Measurements from ENCODE around the gene OSBPL6.

OSBPL6 gene

DNA sequence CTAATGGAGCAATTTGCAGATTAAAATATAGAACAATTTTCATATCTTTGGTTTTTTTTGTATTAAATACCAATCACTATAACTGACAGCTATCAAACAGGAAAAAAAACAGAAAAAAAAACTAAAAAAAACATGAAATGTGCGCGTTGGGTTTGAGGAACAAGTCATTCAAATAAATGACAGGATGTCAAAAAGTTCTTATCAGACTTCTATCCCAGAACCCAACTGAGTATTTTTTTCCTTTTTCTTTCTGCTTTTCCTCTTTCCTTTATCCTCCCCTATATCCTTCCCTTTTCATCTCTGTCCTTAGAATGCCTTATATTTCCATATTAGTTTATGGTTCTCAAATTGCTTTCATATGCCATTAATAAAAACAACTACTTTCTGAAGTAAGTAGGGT lies 242.3 kb downstream of the OSBPL6 start:
- DNase-seq (ENCODE audit: low read depth, low spot score) = no peak

DNA sequence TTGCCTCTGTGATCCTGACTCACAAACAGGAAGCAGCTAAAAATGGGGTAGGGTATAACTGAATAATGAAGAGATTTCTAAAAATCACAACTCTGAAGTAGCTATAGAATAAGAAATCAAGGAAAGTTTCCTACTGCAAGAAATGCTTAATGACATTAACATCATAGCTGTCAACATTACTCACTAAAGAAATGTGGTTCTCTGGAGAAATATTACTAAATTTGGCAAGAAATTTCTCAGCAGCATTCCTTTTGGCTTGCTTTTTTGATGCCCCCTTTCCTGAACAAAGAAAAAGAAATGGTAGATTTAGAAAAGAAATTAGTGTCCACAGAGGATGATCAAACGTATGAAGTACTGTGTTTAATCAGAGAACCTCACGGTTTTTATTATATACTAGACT lies 247.1 kb downstream of the OSBPL6 start:
- no peak for DNase-seq (ENCODE audit: low read depth, low spot score)

GRCh38 chr2:178448968-178449661 lies 254.8 kb downstream of the OSBPL6 start:
- no peak for DNase-seq (ENCODE audit: low read depth, low spot score)

GRCh38 chr2:178449700-178450523 lies 255.6 kb downstream of the OSBPL6 start:
- no peak for DNase-seq (ENCODE audit: low read depth, low spot score)

DNA sequence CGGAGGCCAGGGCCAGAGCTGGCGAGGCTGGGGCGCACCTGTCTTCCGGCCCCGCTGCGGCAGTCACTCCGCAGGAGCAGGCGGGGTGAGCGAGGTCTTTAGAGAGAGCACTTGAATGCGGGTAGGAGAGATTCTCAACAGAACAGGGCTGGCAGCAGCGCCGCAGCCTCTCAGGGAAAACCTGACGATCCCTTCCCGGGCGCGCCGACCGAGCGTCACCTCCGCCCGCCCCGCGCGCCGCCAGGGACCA lies 256.1 kb downstream of the OSBPL6 start:
- DNase-seq (ENCODE audit: low read depth, low spot score) = no peak

- DNase-seq (ENCODE audit: low read depth, low spot score) = peak; percentile 93
Observed at GRCh38 chr2:178450774-178451525, 256.6 kb downstream of the OSBPL6 start, which contains the start of the genes PJVK and PRKRA. TSS of gene PJVK (plus strand) at chr2:178451378. CDS start at chr2:178453410, 2,032 bp downstream. TSS of gene PRKRA (minus strand) at chr2:178451175. CDS start at chr2:178451030, 145 bp downstream.

DNA sequence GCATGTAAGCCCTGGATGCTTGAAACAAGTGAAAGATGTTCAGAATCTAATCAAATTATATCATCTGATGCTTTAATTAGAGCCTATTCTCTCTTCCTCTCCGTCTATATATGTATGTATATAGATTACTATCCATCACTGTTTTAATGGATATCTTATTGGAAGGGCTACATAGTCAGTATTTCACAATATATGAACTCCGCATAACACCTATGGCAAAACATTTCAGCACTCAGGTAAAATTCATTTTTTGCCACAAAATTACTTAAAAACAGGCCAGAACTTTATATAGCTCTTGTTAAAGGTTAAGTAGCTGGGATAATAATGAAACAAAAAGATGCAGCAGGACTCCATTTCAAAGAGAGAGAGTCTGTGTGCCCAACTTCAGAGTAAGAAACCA lies 258.0 kb downstream of the OSBPL6 start:
- no peak for DNase-seq (ENCODE audit: low read depth, low spot score)

Measured in brain pericyte (primary cell).